Measurements from ENCODE around the gene ITGA7.

DNA sequence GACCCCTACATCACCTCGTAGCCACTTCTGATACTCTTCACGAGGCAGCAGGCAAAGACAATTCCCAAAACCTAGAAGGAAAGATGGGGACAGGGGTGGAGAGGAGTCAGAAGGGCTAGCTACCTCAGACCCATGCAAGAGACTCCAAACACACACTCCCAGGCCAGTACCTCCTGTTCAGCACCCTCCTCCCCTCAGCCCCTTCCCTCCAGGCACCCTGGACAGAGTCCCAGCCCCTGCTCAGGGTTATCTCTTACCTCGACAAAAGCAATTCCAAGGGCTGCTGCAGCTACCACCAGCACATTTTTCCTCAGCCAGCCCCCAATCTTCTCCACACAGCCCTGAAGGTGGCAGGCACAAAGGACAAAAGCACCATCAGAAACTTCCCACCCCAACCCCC, 17.9 kb upstream of the ITGA7 start:
- TF ChIP-seq, protein P1, sequence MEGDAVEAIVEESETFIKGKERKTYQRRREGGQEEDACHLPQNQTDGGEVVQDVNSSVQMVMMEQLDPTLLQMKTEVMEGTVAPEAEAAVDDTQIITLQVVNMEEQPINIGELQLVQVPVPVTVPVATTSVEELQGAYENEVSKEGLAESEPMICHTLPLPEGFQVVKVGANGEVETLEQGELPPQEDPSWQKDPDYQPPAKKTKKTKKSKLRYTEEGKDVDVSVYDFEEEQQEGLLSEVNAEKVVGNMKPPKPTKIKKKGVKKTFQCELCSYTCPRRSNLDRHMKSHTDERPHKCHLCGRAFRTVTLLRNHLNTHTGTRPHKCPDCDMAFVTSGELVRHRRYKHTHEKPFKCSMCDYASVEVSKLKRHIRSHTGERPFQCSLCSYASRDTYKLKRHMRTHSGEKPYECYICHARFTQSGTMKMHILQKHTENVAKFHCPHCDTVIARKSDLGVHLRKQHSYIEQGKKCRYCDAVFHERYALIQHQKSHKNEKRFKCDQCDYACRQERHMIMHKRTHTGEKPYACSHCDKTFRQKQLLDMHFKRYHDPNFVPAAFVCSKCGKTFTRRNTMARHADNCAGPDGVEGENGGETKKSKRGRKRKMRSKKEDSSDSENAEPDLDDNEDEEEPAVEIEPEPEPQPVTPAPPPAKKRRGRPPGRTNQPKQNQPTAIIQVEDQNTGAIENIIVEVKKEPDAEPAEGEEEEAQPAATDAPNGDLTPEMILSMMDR (IDR thresholded peaks at IDR 0.05) = no peak
- TF ChIP-seq POLR2A (IDR thresholded peaks at IDR 0.05) = no peak
